Neural cell (in vitro differentiated cells): Measurements from ENCODE around the gene HSD3B1. TPM values are rescaled to one million over a fixed set of nuclear protein-coding genes. Genes with fewer than 3 reads are reported as not detected.

Experiments
- H2AFZ ChIP-seq: fragments of 200-600, 300-800 bp; sonication (generic), shearing (Covaris generic); 2 replicates; pipeline ENCODE4 v1.6.0; 2014; ENCODE audit warnings: low read depth, mild to moderate bottlenecking, antibody characterized with exemption, low read length, moderate library complexity
- H3F3A ChIP-seq: fragments of 200-600 bp; shearing (Covaris generic); 2 replicates; pipeline ENCODE4 v1.6.1; 2016; ENCODE audit warnings: mild to moderate bottlenecking, moderate library complexity, mixed read lengths, antibody characterized with exemption, low read length; ENCODE audit not compliant: insufficient read depth, poor library complexity, severe bottlenecking
- H3K27ac ChIP-seq: fragments of 200-600, 300-800 bp; sonication (generic), shearing (Covaris generic); 2 replicates; pipeline ENCODE4 v1.5.1; 2014; ENCODE audit warnings: mild to moderate bottlenecking, low read length, moderate library complexity
- H3K27me3 ChIP-seq: fragments of 300-800, 200-600 bp; sonication (generic), shearing (Covaris generic); 2 replicates; pipeline ENCODE4 v1.6.0; 2014; ENCODE audit warnings: mild to moderate bottlenecking, low read depth, low read length, moderate library complexity; ENCODE audit not compliant: insufficient read depth
- H3K36me3 ChIP-seq: fragments of 300-800, 200-600 bp; sonication (generic), shearing (Covaris generic); 2 replicates; pipeline ENCODE4 v1.5.1; 2014; ENCODE audit warnings: mild to moderate bottlenecking, antibody characterized with exemption, low read length, moderate library complexity; ENCODE audit not compliant: insufficient read depth
- H3K4me2 ChIP-seq: fragments of 300-800, 200-600 bp; sonication (generic), shearing (Covaris generic); 2 replicates; pipeline ENCODE4 v1.6.0; 2014; ENCODE audit warnings: mild to moderate bottlenecking, low read length
- H3K4me3 ChIP-seq: fragments of 300-800, 200-600 bp; sonication (generic), shearing (Covaris generic); 2 replicates; pipeline ENCODE4 v1.5.1; 2014; ENCODE audit warnings: mild to moderate bottlenecking, low read length, moderate library complexity
- H3K79me2 ChIP-seq: fragments of 200-600 bp; shearing (Covaris generic); replicated peaks from 2 replicates; pipeline ENCODE4 v1.6.0; 2014; ENCODE audit warnings: mild to moderate bottlenecking, low read length, moderate library complexity; ENCODE audit not compliant: insufficient read depth
- H3K9ac ChIP-seq: fragments of 300-800, 200-600 bp; sonication (generic), shearing (Covaris generic); 2 replicates; pipeline ENCODE4 v1.6.1; 2016; ENCODE audit warnings: mild to moderate bottlenecking, low read length, mixed read lengths
- H3K9me2 ChIP-seq: fragments of 200-600 bp; shearing (Covaris generic); 2 replicates; pipeline ENCODE4 v1.6.1; 2016; ENCODE audit warnings: mild to moderate bottlenecking, low read length, mixed read lengths; ENCODE audit not compliant: insufficient read depth
- H3K9me3 ChIP-seq: fragments of 200-600, 300-800 bp; sonication (generic), shearing (Covaris generic); 2 replicates; pipeline ENCODE4 v1.6.1; 2016; ENCODE audit warnings: mild to moderate bottlenecking, mixed run types, low read length, moderate library complexity, mixed read lengths
- H4K20me1 ChIP-seq: fragments of 200-600 bp; shearing (Covaris generic); 2 replicates; pipeline ENCODE4 v1.6.1; 2016; ENCODE audit warnings: mild to moderate bottlenecking, mixed run types; ENCODE audit not compliant: insufficient read depth
- EP300 ChIP-seq: fragments of 450-650 bp; conservative IDR thresholded peaks from 2 replicates; pipeline ENCODE4 v1.6.1; 2014; ENCODE audit warnings: antibody characterized with exemption, mild to moderate bottlenecking, moderate library complexity; ENCODE audit not compliant: poor library complexity, severe bottlenecking
- EZH2 ChIP-seq: fragments of 200-600, 300-800 bp; shearing (Covaris generic), sonication (generic); IDR thresholded peaks from 2 replicates; pipeline ENCODE4 v1.6.1; 2014; ENCODE audit warnings: antibody characterized with exemption, low read length, borderline replicate concordance, mild to moderate bottlenecking; ENCODE audit not compliant: insufficient read depth, poor library complexity, severe bottlenecking
- MXI1 ChIP-seq: fragments of 450-650 bp; conservative IDR thresholded peaks from 2 replicates; pipeline ENCODE4 v1.6.1; 2014; ENCODE audit warnings: antibody characterized with exemption, mild to moderate bottlenecking; ENCODE audit not compliant: poor library complexity, severe bottlenecking
- POLR2AphosphoS5 ChIP-seq: IDR thresholded peaks from 2 replicates; pipeline ENCODE4 v1.6.1; 2012
- RAD21 ChIP-seq: fragments of 450-650 bp; conservative IDR thresholded peaks from 2 replicates; pipeline ENCODE4 v1.6.1; 2014; ENCODE audit warnings: antibody characterized with exemption, mild to moderate bottlenecking, moderate library complexity
- SMC3 ChIP-seq: fragments of 450-650 bp; conservative IDR thresholded peaks from 2 replicates; pipeline ENCODE4 v1.6.1; 2014; ENCODE audit warnings: antibody characterized with exemption, mild to moderate bottlenecking, moderate library complexity; ENCODE audit not compliant: poor library complexity
- TAF1 ChIP-seq: IDR thresholded peaks from 2 replicates; pipeline ENCODE4 v1.6.1; 2012; ENCODE audit warnings: low read depth
- polyA plus RNA-seq: library from polyadenylated mRNA; depleted of rRNA; stranded (reverse); fragments of >200 nt; gene quantifications from 2 replicates; pipeline ENCODE4 v1.2.3, GENCODE V29; 2014
- TF ChIP-seq, protein P1 (sequence below): IDR thresholded peaks from 2 replicates; pipeline ENCODE4 v1.6.1; 2012; ENCODE audit warnings: borderline replicate concordance
- TF ChIP-seq, protein P2 (sequence below): fragments of 450-650 bp; IDR thresholded peaks from 2 replicates; pipeline ENCODE4 v1.5.1; 2014; ENCODE audit warnings: antibody characterized with exemption, mild to moderate bottlenecking, moderate library complexity; ENCODE audit not compliant: poor library complexity, severe bottlenecking

The HSD3B1 gene
- polyA plus RNA-seq, 1 donor from 2014 or later, result not detected

DNA sequence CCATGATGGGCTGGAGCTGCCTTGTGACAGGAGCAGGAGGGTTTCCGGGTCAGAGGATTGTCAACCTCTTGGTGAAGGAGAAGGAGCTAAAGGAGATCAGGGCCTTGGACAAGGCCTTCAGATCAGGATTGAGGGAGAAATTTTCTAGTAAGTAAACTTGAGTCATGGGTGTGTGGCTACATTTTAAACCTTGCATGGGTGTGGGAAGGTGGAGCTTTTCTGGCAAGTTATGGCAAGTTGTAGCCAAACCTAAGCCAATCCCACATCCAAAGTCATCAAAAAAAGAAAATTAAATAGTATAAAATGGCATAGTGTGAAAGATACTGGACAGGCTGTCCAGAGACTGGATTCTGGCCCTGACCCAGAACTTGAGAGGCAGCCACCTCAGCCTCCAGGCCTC is 39.8 kb upstream of the HSD3B1 start:
- no peak overlapping the region for H3K4me3 ChIP-seq
- no peak overlapping the region for H3K9ac ChIP-seq
- no peak overlapping the region for H3K27ac ChIP-seq
- H3F3A ChIP-seq, result no peaks in the 10 kb centered on the region
- H2AFZ ChIP-seq, result no peak overlapping the region
- H3K4me2 ChIP-seq, result no peak overlapping the region
- no peaks in the 10 kb centered on the region for H3K79me2 ChIP-seq
- H3K27me3 ChIP-seq, result no peaks in the 10 kb centered on the region
- H3K36me3 ChIP-seq, result no peaks in the 10 kb centered on the region
- no peak for TF ChIP-seq TAF1
- no peak for TF ChIP-seq EZH2
- TF ChIP-seq, protein P1, sequence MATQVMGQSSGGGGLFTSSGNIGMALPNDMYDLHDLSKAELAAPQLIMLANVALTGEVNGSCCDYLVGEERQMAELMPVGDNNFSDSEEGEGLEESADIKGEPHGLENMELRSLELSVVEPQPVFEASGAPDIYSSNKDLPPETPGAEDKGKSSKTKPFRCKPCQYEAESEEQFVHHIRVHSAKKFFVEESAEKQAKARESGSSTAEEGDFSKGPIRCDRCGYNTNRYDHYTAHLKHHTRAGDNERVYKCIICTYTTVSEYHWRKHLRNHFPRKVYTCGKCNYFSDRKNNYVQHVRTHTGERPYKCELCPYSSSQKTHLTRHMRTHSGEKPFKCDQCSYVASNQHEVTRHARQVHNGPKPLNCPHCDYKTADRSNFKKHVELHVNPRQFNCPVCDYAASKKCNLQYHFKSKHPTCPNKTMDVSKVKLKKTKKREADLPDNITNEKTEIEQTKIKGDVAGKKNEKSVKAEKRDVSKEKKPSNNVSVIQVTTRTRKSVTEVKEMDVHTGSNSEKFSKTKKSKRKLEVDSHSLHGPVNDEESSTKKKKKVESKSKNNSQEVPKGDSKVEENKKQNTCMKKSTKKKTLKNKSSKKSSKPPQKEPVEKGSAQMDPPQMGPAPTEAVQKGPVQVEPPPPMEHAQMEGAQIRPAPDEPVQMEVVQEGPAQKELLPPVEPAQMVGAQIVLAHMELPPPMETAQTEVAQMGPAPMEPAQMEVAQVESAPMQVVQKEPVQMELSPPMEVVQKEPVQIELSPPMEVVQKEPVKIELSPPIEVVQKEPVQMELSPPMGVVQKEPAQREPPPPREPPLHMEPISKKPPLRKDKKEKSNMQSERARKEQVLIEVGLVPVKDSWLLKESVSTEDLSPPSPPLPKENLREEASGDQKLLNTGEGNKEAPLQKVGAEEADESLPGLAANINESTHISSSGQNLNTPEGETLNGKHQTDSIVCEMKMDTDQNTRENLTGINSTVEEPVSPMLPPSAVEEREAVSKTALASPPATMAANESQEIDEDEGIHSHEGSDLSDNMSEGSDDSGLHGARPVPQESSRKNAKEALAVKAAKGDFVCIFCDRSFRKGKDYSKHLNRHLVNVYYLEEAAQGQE, result no peak
- TF ChIP-seq POLR2AphosphoS5, result no peak
- TF ChIP-seq RAD21, result no peak
- no peak for TF ChIP-seq SMC3
- TF ChIP-seq MXI1, result no peak
- no peak for TF ChIP-seq EP300
- TF ChIP-seq, protein P2, sequence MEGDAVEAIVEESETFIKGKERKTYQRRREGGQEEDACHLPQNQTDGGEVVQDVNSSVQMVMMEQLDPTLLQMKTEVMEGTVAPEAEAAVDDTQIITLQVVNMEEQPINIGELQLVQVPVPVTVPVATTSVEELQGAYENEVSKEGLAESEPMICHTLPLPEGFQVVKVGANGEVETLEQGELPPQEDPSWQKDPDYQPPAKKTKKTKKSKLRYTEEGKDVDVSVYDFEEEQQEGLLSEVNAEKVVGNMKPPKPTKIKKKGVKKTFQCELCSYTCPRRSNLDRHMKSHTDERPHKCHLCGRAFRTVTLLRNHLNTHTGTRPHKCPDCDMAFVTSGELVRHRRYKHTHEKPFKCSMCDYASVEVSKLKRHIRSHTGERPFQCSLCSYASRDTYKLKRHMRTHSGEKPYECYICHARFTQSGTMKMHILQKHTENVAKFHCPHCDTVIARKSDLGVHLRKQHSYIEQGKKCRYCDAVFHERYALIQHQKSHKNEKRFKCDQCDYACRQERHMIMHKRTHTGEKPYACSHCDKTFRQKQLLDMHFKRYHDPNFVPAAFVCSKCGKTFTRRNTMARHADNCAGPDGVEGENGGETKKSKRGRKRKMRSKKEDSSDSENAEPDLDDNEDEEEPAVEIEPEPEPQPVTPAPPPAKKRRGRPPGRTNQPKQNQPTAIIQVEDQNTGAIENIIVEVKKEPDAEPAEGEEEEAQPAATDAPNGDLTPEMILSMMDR, result no peak
- no peaks in the 10 kb centered on the region for H3K9me2 ChIP-seq
- no peaks in the 10 kb centered on the region for H4K20me1 ChIP-seq
- no peaks in the 10 kb centered on the region for H3K9me3 ChIP-seq

DNA sequence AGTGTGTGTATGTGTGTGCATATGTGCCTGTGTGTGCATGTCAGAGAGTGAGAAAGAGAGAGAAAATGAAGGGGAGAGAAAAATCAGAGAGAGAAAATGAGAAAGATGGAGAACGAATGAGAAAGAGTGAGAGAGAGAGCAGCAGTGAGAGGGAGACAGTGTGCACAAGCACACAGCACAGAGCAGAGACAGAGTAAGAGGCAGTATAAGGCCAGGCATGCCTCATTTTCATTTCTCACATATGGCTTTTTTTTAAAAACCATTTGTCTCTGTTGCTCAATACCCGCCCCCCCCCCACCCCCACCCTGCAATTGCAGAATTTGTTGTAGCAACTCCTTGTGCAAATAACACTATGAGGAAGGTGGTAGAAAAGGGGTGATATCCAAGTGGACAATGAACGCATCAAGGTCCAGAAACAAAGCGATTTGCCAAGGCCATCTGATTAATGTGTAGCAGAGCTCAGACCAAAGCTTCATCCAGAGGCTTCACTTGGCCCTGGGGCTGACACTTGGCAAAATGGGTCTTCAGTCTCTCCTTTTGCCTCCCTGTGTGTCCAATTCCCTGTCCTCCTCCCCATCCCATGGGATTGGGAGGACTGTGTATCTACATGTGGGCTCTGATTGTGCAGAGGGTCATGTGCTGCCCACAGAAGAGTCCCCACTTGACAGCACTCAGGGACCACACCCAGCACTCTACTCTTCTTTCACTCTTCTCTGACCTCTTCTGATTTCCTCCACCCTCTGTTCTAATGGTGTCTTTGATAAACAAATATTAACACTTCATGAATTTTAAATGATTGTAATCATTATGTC is 38.9 kb upstream of the HSD3B1 start:
- H3F3A ChIP-seq, result no peaks in the 10 kb centered on the region
- H3K36me3 ChIP-seq, result no peaks in the 10 kb centered on the region
- no peak overlapping the region for H3K9ac ChIP-seq
- TF ChIP-seq MXI1, result no peak
- no peak for TF ChIP-seq RAD21
- no peak for TF ChIP-seq TAF1
- no peak for TF ChIP-seq EZH2
- TF ChIP-seq, protein P2, result no peak
- TF ChIP-seq, protein P1, result no peak
- no peak for TF ChIP-seq POLR2AphosphoS5
- no peak for TF ChIP-seq EP300
- no peak for TF ChIP-seq SMC3
- no peaks in the 10 kb centered on the region for H3K27me3 ChIP-seq
- no peaks in the 10 kb centered on the region for H3K9me2 ChIP-seq
- H3K4me2 ChIP-seq, result no peak overlapping the region
- no peak overlapping the region for H2AFZ ChIP-seq
- no peak overlapping the region for H3K4me3 ChIP-seq
- no peaks in the 10 kb centered on the region for H3K79me2 ChIP-seq
- H3K27ac ChIP-seq, result no peak overlapping the region
- H3K9me3 ChIP-seq, result no peaks in the 10 kb centered on the region
- no peaks in the 10 kb centered on the region for H4K20me1 ChIP-seq
